Measurements from ENCODE around the gene RNF168. TPM values are rescaled to one million over a fixed set of nuclear protein-coding genes. Genes with fewer than 3 reads are reported as not detected.
"Not testable (repeated sequence)": the region's sequence is repeated elsewhere in the genome, so short reads cannot be mapped to it uniquely, and the experiment has no call there.

RNF168 gene
- total and polyA plus RNA-seq, 12 donors, result 6.4 to 32.8 (median 20.4) TPM

DNA sequence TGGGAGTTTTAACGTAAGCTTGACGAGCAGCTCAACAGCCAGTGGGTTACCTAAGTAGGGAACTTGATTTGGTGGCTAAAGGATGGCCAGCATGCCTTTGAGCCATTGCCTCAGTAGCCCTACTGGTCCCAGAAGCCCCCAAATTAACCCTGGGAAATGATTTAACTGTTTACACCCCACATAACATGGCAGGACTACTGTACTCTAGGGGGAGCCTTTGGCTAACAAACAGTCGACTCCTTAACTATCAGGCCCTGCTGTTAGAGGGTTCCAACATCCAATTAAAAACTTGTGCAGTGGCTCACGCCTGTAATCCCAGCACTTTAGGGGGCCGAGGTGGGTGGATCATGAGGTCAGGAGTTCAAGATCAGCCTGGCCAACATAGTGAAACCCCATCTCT lies 21.0 kb upstream of the RNF168 start:
- Histone ChIP-seq H3K4me1 (peaks cover 0 to 10% (median 3%) of the 10 kb centered on the region in 9 donors), H3K9me3 (peaks cover 0 to 32% (median 11%) of the 10 kb centered on the region in 11 donors), H3K4me3 (no peak overlapping the region), H3K27me3 (peaks cover 0 to 9% (median 0%) of the 10 kb centered on the region in 7 donors), H3K36me3 (no peaks in the 10 kb centered on the region), H3K27ac (no peak overlapping the region)
- TF ChIP-seq, protein P1, sequence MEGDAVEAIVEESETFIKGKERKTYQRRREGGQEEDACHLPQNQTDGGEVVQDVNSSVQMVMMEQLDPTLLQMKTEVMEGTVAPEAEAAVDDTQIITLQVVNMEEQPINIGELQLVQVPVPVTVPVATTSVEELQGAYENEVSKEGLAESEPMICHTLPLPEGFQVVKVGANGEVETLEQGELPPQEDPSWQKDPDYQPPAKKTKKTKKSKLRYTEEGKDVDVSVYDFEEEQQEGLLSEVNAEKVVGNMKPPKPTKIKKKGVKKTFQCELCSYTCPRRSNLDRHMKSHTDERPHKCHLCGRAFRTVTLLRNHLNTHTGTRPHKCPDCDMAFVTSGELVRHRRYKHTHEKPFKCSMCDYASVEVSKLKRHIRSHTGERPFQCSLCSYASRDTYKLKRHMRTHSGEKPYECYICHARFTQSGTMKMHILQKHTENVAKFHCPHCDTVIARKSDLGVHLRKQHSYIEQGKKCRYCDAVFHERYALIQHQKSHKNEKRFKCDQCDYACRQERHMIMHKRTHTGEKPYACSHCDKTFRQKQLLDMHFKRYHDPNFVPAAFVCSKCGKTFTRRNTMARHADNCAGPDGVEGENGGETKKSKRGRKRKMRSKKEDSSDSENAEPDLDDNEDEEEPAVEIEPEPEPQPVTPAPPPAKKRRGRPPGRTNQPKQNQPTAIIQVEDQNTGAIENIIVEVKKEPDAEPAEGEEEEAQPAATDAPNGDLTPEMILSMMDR (IDR thresholded peaks at IDR 0.05), result peak in 1 of 9 donors; percentile 13
- intact Hi-C loops (cut with DNase I), result loop anchor here in 3 of 10 donors (5.0 to 10.0 kb wide), 2 partner anchors 272 to 280 kb away; no protein-coding TSS in a partner anchor
- 49 to 59% methylated on average over 5 of the region's 5 CpGs for WGBS, 2 donors
- ATAC-seq, result no peak
- no peak for DNase-seq

DNA sequence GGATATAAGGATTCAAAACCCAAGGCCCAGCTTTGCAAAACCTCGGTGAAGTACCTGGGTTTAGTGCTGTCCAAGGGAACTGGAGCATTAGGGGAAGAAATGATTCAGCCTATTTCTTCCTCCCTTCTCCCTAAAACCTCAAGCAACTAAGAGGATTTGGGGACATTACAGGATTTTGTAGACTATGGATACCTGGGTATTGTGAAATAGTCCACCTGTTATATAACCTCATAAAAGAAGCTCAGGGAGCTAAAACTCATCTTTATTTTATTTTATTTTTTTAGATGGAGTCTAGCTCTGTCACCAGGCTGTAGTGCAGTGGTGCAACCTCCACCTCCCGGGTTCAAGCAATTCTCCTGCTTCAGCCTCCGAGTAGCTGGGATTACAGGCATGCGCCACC lies 20.3 kb upstream of the RNF168 start:
- no peak for ATAC-seq
- H3K27ac ChIP-seq, result no peak overlapping the region
- WGBS, 2 donors, result 93 to 96% methylated on average over 4 of the region's 4 CpGs
- DNase-seq, result no peak
- H3K9me3 ChIP-seq, result peaks cover 0 to 39% (median 18%) of the 10 kb centered on the region in 11 donors
- H3K4me1 ChIP-seq, result peaks cover 0 to 8% (median 3%) of the 10 kb centered on the region in 9 donors
- no peak overlapping the region for H3K4me3 ChIP-seq
- H3K36me3 ChIP-seq, result no peaks in the 10 kb centered on the region
- TF ChIP-seq, protein P1 (IDR thresholded peaks at IDR 0.05), result no peak
- intact Hi-C loops (cut with DNase I), result loop anchor here in 3 of 10 donors (5.0 to 10.0 kb wide), 2 partner anchors 272 to 279 kb away; no protein-coding TSS in a partner anchor
- peaks cover 0 to 5% (median 0%) of the 10 kb centered on the region in 7 donors for H3K27me3 ChIP-seq

DNA sequence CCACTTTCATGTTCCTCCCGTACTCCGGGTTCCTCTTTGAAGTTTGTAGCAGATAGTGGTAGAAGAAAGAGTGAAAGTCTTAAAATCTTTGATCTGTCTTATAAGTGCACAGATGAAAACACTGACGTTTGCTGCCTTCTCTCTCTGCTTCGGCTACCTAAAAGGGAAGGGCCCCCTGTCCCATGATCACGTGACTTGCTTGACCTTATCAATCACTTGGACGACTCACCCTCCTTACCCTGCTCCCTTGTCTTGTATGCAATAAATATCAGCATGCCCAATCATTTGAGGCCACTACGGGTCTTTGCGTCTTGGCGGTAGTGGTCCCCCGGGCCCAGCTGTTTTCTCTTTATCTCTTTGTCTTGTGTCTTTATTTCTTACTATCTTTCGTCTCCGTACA lies 17.7 kb upstream of the RNF168 start:
- not testable (repeated sequence) for H3K36me3 ChIP-seq, DNase-seq, ATAC-seq, H3K4me3 ChIP-seq, H3K27ac ChIP-seq, H3K27me3 ChIP-seq
- Histone ChIP-seq H3K4me1 (peaks cover 0 to 10% (median 0%) of the 10 kb centered on the region in 9 donors), H3K9me3 (peaks cover 0 to 53% (median 24%) of the 10 kb centered on the region in 11 donors)
- WGBS, 2 donors, result 77 to 93% methylated on average over 12 of the region's 12 CpGs
- intact Hi-C loops (cut with DNase I), result loop anchor here in 3 of 10 donors (5.0 to 10.0 kb wide), 2 partner anchors 269 to 276 kb away; no protein-coding TSS in a partner anchor

DNA sequence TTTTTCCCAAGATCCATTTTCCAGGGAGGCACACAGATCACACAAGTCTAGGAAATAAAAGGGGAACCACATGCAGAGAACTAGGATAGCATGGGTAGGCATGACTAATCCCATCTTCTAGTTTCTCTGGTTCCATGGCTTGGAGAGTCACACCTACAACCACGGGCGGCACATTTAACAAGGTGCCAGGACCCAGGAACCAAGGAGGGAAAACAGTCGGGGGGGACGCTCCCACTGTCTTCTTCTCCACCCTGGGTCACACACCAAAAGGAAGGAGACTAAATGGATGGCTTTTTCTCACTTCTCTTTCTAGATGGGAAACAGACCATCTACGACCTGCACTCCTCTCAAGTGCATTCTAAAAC lies 16.1 kb upstream of the RNF168 start:
- Histone ChIP-seq H3K4me3 (no peak overlapping the region), H3K36me3 (no peaks in the 10 kb centered on the region), H3K4me1 (peaks cover 0 to 20% (median 0%) of the 10 kb centered on the region in 9 donors), H3K9me3 (peaks cover 0 to 53% (median 24%) of the 10 kb centered on the region in 11 donors), H3K27me3 (no peaks in the 10 kb centered on the region), H3K27ac (no peak overlapping the region)
- TF ChIP-seq, protein P1 (IDR thresholded peaks at IDR 0.05), result no peak
- no peak for ATAC-seq
- no peak for DNase-seq
- intact Hi-C loops (cut with DNase I), result loop anchor here (1.0 to 10.0 kb wide), 7 partner anchors 262 to 667 kb away; no protein-coding TSS in a partner anchor
- WGBS, 2 donors, result 84 to 85% methylated on average over 5 of the region's 5 CpGs
